Central memory CD4-positive, alpha-beta T cell (primary cell): Measurements from ENCODE around the gene PIMREG.

Source experiments
- DNase-seq: peaks from one replicate; pipeline ENCODE4 v3.0.0; 2022

PIMREG gene

DNA sequence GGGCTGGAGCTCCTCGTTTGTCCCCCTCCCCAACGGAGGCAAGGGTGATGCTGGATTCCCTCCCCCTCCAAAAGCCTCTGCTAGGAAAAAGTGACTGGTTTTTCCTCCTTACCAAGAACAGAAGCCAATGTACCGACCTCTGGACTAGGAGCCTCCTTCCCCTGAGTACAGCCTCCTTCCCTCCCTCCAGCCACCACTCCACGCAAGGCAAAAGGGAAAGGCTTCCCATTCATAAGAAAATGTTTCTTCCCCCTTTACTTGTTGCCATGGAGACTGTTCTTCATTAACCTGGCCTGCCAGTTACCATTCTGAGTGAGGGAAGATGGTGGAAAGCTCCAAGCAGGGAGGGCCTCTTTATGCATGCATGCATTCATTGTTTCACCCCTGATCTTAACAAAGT is 4.3 kb upstream of the PIMREG start:
- no peak for DNase-seq

DNA sequence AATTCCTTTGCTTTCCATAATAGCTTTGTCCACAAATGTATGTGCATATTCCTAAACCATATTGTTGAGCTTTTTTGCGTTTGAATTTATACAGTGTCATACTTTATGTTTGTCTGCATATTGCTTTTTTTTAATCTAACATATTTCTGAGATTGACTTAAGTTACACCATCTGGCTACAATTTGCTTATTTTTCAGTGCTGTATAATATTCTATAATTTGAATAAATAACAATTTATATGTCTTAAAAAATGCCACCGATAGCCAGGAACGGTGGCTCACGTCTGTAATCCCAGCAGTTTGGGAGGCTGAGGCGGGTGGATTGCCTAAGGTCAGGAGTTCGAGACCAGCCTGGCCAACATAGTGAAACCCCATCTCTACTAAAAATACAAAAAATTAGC is 1.5 kb upstream of the PIMREG start:
- no peak for DNase-seq

DNA sequence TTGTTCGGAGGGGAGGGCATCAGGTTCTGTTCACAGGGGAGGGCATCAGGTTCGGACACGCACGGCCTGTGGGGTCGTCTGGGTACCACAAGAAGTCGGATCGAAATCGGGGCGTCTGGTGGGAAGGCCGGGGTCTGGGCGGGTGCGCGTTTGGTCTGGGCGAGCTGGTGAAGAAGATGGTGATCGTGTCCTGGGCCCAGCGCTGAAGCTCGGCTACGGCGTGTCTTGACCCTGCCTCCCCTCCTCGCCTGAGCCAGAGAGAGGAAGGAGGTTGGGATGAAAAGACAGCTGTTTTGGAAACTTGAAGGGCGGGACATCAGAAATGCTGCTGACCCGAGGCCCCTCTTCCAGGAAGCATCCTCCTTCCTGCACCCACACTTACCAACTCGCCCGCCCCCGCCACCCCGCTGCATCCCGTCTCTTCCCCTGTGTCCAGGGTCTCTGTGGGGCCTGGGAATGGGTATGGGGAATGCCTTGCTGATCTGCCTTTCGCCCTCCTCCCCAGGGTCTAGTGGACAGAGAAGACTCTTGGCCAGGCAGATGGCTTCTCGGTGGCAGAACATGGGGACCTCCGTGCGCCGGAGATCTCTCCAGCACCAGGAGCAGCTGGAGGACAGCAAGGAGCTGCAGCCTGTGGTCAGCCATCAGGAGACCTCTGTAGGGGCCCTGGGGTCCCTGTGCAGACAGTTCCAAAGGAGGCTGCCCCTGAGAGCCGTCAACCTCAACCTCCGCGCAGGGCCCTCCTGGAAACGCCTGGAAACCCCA is 498 bp downstream of the PIMREG start:
- DNase-seq: no peak

DNA sequence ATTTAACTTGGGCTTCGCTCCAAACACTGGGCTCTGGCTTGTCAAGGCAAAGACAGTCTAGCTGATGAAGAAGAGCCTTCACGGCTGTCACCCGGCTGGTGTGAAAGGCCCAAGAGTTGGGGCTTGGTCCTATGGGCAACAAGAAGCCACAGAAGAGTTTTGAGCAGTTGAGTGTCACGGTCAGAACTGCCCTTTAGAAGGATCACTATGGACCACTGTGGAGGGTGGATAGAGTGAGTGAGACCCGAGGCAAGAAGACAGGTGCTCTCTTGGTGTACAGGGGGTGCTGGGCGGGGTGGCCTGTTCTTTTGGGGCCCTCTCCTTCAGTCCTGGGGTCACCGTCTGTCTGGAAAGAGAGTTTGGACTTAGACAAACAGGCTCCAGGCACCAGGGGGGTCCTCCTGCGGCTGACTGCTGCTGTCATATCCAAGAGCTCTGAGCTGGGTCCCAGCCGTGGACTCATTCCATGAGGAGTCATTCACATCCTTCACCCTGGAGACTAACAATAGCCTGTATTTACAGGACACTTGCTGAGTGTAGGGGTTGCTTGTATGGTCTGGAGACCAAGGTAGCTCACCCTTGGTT is 2.4 kb downstream of the PIMREG start:
- no peak for DNase-seq

DNA sequence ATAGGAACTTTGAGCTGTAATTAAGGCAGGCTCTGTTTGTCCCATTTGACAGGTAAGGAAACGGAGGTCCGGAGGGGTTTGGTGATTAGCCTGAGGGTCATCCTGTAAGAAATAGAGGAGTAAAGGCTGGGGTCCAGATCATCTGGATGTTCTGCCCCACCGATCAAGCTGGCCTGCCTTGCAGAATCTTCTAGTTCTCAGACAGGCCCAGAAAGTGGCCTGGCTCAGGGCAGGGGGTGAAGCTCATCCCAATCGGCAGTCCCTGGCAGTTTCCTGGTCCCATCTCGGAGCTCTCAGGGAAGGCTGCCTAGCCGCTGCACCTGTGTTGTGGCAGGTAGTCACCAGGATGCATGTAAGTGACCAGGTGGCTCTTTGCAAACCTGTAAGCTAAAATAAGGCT is 4.2 kb downstream of the PIMREG start:
- no peak for DNase-seq

DNA sequence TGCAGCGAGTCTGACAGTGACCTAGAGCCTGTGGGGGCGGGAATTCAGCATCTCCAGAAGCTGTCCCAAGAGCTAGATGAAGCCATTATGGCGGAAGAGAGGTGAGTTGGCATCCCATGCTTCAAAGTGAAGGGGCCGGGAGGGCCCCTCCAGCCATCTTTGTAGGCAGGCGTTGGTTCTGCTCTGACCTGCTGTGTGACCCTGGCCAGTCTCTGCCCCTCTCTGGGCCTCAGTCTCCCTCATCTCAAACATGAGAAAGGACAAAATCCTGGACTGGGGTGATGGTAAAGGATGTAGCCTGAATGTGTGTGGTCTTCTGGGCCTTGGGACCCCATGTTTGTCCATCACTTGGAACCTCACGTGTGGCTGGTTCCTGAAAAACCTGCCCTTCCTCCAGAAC is 5.1 kb downstream of the PIMREG start:
- DNase-seq: no peak

DNA sequence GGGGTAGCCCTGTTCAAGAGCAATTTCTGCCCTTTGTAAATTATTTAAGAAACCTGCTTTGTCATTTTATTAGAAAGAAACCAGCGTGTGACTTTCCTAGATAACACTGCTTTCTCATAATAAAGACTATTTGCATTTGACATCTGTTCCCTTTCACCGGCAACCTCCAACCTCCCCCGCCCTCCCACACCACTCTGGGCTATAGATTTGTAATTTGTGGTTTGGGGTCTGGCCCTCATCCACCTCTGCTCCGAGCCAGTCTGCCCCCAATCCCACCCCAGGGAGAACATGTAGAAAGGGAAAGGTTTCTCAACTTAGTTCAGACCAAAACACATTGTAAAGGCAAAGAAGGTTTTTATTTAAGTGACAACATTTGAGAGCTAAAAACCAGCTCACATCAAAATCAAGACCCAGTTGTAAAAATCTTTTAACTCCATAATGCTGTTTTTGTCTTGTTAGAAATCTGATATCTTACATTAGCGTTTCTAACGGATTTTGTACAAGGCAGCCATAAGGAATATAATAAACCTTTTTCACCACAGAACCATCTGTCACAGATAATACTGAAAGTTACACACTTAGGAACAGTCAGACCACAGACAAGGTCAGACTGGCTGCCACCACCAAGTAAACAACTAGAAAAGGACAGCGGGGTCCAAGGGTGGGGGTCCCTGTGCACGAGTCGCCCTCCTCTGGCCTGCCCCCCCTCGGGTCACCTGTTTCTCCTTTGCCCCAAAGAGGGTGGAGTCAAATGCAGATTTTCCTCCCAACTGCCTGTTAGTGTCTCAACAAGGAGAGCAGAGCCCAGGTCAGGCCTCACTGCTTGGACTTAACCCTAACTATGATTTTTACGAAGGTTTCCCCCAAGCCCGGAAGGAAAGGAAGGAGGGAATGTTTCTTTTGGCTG is 6.9 kb downstream of the PIMREG start:
- no peak for DNase-seq

DNA sequence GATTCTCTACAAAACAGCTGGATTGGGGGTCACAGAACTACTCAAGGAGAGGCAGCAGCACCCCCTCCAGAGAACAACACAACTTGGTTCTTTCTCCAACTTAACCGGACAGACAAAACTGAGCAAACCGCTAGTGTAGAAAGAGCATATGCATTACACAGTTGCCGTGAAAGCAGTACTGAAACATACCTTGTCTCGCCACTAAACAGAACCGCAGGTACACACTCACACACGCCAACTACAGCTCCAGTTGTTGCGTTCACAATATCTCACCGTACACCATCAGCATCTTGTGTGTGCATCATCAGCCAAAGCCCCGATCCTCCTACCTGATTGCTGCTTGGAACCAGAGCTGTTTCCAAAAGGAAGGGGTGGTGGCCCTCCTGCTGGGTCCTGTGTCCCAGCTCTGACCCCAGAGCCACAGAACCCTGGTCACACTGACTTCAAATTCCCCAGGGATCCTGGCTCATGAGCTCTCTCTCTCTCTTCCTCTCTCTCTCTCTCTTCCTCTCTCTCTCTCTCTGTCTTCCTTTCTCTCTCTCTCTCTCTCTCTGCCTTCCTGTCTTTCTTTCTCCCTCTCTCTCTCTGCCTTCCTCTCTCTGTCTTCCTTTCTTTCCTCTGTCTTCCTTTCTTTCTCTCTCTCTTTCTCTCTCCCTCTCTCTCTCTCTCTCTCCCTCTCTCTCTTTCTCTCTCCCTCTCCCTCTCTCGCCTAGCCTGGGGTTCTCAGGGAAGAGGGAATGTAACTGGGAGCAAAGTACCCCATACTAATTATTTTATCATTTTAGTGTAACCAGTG is 8.4 kb downstream of the PIMREG start:
- DNase-seq: no peak

DNA sequence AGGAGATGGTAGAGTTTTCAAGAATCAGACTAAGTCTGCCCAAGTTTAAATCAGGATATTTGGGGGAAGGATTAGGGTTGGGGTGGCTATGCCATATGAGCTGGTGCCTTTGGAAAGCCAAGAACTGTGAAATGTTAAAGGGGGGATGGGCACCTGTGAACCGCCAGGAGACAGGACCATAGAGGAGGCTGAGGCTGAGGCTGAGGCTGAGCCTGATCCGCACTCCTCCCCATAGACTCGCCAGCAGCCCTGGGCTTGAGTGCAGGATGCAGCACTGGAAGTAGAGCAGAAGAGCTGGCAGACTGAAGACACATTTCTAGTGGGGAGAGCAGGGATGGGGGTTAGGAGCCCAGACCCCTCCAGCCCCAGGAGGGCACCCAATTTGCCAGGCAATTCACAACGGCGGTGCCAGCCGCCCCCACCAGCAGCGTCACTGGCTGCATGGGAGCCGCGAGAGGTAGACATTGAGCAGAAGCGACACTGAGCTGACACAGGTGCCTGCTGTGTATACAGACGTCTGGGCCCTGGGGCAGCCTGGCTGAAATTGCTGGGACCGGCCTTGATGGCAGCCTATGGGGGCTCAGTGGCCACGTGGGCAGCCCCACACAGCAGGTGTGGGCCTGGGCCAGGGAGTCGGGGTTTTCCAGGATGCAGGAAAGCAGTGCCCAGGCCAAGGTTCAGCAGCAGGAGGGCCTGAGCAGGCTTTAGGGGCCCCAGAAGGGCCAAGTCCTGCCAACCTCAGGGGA is 9.2 kb downstream of the PIMREG start:
- DNase-seq: no peak

DNA sequence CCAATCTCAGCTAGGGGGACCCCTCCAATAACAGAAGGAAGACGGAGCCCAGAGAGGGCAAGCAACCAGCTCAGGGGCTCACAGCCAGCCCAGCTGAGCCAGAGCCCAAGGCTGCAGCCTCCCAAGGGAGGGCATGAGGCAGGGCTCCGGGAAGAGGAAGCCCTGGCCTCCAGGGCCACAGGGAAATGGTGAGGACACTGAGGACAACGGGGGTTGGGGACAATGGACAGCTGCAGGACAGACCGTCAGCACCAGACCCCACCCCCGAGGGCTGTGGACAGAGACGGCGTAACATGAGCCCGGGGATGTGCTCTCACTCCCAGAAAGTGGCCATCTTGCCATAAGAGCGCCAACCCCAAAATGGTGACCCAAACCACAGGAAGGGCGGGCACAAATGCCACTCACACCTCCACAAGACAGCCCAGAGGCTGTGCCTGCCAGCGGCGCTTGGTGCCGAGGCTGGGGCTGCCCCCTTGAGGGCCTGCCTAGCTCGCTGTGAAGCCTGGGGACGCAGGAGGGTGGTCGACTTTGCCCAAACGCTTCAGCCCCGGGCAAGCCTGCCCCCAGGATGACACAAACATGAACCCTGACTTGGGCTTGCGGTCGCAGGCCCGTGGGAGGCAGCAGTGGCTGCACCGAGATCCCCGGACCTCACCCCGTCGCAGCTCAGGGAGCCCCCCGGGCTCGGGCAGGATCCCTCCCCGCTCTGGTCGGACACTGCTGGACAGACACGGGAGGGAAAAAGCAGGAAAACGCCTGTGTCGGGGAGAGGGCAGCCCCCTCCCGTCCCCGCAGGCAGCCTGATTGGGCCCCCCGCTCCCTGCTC is 10.5 kb downstream of the PIMREG start:
- DNase-seq: no peak

DNA sequence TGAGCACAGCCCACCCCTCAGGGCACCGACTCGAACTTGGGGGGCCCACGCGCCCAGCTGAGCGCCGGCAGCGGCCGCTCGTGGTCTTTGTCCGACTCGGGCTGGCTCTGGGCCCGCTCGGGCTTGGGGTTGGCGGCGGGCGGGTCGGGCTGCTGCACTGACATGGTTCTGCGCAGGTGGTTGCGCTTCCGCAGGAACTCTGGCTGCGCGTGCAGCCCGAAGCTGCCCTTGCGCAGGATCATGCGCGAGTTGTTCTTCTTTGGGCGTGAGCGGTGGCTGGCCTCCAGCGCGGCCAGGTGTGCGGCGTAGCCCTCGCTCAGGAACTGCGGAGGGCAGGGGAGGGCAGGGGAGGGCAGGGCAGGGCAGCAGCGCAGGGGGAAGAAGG is 11.1 kb downstream of the PIMREG start:
- DNase-seq: peak; percentile 42

DNA sequence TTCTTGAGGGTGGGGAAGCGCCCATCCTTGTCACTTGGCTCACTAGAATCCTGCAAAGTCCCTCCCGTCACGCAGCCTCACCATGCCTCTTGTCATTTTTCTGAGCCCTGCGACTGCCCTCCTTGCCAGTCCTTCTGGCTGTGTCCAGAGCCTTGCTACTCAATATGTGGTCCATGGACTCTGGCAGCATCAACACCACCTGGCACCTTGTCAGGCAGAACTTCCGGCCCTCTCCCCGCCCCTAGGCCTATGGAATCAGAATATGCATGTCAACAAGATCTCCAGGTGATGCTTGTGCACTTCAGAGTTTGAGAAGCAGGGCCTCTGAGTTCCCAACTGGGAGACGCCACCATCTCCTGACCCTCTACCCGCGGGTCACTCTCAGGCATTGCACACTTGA is 12.1 kb downstream of the PIMREG start:
- no peak for DNase-seq

DNA sequence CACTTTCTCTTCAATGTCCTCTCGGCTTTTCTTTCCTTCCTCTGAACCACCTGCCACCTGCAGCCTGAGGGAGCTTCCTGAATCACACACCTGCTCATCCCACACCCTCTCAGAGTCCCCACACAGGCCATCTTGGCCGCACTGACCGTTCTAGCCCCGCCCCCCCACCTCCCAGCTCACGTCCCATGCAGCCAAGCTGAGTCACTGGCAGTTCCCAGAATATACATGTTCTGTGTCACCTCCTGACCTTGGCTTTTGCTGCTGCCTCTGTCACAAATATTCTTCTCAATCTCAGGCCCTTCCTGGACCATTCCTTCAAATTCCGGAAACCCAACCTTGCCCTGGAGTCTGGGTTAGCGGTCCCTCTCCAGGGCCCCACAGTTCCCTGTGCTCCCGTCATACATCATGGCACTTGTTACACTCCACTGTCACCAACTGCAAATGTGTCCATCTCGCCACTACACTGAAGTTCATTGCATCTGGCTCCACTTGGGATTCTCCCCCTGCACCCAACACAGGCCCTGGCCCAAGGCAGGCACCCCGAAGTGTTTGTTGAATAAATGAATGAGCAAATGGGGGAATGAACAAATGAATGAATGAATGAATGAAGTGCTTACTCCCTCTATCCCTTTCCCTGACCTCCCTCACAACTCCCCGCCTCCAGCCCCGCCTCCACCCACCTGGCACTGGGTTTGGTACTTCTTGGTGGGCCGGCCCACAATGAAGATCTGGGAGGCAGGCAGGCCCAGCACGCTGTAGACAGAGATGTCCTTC is 12.8 kb downstream of the PIMREG start:
- no peak for DNase-seq

DNA sequence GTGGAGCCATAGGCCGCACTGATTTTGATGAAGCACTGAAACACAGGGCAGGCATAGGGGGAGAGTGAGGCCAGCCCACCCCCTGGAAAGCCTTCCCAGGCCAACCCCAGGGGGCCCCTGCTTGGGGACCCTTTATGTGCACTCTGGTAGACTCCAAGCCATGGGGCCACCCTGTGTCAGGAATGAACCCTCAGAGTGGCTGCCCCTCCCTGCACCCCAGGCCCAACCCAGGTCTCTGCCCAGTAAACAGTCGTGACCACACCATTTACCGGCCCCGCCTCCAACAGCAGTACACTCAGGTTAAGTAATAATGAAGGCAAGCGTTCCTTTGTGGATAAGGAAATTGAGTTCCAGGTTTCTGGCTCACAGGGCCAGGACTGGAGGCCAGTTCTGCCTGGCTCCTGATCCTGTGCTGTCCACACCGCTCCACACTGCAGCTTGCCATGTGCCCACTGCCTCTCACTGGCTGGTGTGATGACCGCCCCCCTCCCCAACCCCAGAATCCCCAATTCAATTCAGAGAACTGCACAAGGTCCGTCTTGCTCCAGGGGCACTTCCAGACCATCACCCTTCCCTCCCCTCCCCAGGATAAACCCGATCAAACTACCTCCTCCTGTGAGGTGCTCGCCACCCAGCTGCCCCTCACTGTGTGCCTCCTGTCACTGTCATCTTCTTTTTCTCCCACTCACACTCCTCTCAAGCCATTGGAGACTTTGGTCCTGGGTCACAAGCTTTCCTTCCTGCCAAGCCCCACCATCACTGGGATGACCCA is 13.6 kb downstream of the PIMREG start:
- DNase-seq: no peak

DNA sequence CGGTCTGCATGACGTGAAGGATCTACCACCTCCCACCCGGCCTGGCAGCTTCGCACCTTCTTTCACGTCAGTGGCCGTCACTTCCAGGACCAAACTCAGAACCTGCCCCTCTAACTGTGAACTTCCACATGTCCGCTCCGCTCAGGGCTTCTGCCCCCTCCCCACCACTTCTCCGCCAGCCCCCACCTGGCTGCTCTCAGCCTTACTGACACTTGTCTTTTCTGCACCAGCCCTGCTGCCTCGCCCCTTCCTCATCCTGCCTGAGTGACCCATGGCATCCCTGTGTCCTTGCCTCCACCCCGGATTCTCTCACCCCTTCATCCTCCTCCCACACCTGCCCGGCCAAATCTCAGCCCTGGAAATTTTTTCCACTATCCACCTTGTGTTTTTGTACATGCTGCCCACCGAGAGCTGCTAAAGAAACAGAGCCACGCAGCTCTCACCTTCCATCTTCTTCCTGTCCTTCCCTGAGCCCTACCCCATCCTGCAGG is 14.2 kb downstream of the PIMREG start:
- no peak for DNase-seq

DNA sequence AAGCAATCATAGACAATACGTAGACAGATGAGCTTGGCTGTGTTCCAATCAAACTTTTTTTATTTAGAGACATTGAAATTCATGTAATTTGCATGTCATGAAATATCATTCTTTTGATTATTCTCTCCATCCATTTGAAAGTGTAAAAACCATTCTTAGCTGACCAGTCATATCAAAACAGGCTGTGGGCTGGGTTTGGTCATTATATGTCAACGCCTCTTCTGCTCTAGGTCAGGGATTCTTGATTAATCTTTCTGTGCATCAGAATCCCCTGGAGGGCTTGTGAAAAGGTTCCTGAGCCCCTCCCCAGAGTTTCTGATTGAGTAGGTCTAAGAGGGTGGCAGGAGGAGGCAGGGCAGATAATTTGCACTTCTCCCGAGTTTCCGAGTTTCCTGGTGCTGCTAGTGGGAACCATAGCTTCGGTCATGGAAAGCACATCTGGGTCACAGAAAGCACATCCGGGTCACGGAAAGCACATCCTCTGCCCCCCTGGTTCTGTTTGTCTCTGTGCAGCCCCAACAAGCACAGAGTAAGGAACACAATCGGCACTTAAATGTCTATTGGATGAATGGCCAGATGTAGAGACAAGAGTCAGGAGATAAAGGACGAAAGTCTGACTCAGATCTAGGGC is 16.4 kb downstream of the PIMREG start:
- DNase-seq: no peak

DNA sequence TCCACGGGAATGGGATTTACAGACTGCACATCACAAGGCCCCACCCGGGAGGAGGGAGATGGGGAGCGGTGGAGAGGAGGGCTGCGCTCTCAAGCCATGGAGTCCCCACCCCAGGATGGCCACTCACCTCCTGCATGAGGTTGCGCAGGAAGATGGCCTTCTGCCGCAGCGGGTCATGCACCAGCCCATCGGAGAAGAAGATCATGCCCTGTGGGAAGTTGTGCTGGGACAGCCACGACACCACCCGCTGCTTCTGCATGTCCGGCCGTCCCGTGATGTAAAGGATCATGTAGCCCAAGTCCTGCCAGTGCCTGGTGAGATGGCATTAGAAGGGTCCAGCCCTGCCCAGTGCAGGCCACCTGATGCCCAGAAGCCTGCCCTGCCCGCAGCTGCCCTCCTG is 17.0 kb downstream of the PIMREG start:
- no peak for DNase-seq

DNA sequence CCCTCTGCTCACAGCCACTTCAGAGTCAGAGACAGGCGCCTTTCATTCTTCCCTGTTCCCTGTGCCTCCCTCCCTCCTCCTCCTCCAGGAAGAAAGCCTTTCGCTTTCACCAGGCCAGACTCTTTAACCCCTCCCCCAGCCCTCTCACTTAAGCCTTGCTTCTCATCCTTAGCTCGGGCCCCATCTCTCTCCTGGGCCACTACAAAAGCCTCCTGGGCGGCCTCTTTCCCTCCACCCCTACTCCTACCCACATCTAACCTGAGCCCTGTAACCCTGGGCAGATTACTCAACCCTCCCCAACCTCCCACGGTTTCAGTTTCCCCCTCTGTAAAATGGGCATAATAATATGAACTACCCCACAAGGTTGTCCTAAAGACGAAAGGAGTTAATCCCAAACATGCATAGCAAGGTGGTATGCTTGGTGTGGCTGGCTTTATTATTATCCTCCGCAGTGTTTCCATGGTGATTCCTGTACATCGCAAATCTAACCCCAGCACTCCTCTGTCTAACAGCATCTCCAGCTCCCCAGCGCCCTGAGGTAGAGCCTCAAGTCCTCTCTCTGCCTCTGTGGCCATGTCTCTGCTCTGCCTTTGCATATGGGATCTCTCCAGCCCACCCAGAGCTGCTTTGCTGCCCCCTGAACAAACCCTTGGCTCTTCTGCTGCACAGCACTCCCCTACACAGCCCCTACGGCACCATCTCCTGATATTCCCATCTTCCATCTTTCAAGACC is 17.7 kb downstream of the PIMREG start:
- DNase-seq: no peak
